Subcutaneous adipose tissue (tissue), 4 donors: ENCODE data around the gene CSNK1G1. TPM values are rescaled to one million over a fixed set of nuclear protein-coding genes. Genes with fewer than 3 reads are reported as not detected.

Experiments
- CTCF ChIP-seq: fragments of 450-650 bp; IDR thresholded peaks from one replicate; pipeline ENCODE4 v1.5.1; 2016; ENCODE audit warnings: low read depth, mild to moderate bottlenecking, control low read depth, antibody characterized with exemption, moderate library complexity
- total RNA-seq, 4 donors: library from RNA; depleted of rRNA; stranded (reverse); fragments of >200 nt; gene quantifications; one replicate each; pipeline ENCODE4 v1.1.0, GENCODE V29; 2016

CSNK1G1 gene
- total RNA-seq, 4 donors from 2014 or later, result 13.0 to 26.7 (median 16.2) TPM

DNA sequence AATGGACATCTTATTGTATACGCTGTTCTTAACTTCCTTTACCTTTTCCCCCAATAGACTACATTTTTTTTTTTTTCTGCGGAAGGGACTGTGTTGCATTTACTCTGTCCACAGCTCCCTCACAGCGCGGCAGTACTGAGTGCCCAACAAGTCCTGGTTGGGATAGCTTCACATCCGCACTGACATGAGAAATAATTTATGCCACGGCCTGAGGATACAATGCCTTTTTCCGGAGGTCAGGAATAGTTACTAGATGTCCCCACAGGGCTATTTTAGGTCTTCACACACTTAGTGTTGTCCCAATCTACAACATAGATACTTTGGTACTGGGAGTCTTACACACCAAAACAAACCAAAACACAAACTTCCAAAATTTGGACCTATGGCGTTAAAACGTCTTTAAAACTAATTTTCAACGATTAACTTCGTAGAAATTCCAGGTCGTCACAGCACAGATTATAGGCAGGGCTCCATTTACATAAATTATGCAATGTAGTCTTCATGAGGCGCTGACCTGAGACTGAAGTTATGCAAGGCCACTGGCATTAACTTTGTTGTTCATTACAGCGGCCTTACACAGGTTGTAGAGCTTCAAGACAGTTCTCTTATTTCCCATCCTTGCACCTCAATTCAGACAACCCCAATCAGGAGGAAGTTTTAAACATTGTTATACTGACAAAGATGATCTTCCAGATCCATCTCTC, 192.2 kb downstream of the CSNK1G1 start:
- TF ChIP-seq CTCF, result no peak

- no peak for TF ChIP-seq CTCF
Observed at GRCh38 chr15:64162869-64163658, 192.9 kb downstream of the CSNK1G1 start, which contains the start of gene PPIB. Gene PPIB (minus strand): TSS chr15:64163022. CDS start chr15:64162986, 36 bp downstream.

- TF ChIP-seq CTCF, result no peak
Observed at GRCh38 chr15:64162478-64162868, 193.5 kb downstream of the CSNK1G1 start.

DNA sequence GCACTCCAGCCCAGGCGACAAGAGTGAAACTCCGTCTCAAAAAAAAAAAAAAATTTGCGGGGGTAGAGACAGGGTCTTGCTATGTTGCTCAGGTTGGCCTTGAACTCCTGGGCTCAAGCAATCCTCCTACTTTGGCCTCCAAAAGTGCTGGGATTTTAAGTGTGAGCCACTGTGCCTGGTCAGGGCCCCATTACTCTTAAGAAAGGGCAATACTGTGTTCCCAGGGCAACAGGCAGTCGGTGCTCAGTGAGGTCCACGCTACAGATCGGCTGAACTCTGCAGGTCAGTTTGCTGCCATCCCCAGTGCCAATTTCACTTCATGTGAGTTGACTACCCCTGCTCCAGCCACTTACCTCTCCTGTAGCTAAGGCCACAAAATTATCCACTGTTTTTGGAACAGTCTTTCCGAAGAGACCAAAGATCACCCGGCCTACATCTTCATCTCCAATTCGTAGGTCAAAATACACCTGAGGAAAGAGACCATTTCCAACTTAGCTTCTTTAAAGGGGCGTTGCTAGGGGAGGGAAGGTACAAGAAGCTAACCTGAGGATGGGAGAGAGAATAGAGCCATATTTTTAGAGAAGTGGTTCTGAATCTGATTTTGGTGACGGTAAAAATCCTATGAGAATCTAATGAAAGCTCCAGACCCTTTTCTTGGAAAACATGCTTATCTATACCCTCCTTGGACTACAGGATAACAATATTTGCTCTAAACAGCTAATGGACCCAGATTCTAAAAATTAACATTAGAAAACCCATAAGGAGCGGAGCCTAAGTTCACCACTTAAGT, 194.1 kb downstream of the CSNK1G1 start:
- no peak for TF ChIP-seq CTCF

DNA sequence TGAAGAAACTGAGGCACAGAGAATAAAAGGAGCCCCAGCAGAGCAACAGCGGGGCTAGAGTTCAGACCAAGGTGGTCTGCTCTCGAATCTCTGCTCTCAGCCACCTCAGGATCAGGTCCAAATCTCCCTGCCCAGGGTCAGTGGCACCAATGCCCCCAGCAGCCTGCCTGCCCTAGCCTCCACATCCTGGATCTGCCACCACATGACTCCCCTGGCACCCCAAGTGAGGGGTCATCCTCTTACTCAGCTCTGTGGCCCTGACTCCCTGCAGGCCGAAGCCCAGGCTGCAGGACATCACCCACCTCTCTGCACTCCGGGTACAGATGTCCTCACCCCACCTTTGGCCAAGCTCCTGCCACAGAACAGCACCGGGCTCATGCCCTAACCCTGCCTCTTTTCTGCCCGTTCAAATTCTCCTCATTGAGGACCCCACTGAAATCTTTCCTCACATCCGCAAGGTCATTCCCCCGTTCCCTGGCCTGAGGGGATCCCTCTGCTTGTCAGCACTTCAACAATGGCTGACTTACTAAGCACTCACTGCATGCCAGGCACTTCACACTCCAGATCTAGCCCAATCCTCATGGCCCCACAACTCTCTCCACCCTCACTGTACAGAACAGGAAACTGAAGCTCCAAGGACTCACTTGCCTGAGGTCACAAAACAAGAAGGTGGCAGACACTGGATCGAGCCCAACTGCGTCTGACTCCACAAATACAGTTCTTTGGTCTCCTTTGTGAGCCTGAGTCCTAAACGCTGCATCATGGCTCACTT, 197.4 kb downstream of the CSNK1G1 start:
- TF ChIP-seq CTCF, result no peak

- TF ChIP-seq CTCF, result no peak
Observed at GRCh38 chr15:64157599-64158125, 198.3 kb downstream of the CSNK1G1 start.
